Neural cell (in vitro differentiated cells): Measurements from ENCODE around the gene CD164L2. TPM values are rescaled to one million over a fixed set of nuclear protein-coding genes. Genes with fewer than 3 reads are reported as not detected.

Experiments used
- H2AFZ ChIP-seq: fragments of 200-600, 300-800 bp; sonication (generic), shearing (Covaris generic); 2 replicates; pipeline ENCODE4 v1.6.0; 2014; ENCODE audit warnings: low read depth, mild to moderate bottlenecking, antibody characterized with exemption, low read length, moderate library complexity
- H3F3A ChIP-seq: fragments of 200-600 bp; shearing (Covaris generic); 2 replicates; pipeline ENCODE4 v1.6.1; 2016; ENCODE audit warnings: mild to moderate bottlenecking, moderate library complexity, mixed read lengths, antibody characterized with exemption, low read length; ENCODE audit not compliant: insufficient read depth, poor library complexity, severe bottlenecking
- H3K27ac ChIP-seq: fragments of 200-600, 300-800 bp; sonication (generic), shearing (Covaris generic); 2 replicates; pipeline ENCODE4 v1.5.1; 2014; ENCODE audit warnings: mild to moderate bottlenecking, low read length, moderate library complexity
- H3K27me3 ChIP-seq: fragments of 300-800, 200-600 bp; sonication (generic), shearing (Covaris generic); 2 replicates; pipeline ENCODE4 v1.6.0; 2014; ENCODE audit warnings: mild to moderate bottlenecking, low read depth, low read length, moderate library complexity; ENCODE audit not compliant: insufficient read depth
- H3K36me3 ChIP-seq: fragments of 300-800, 200-600 bp; sonication (generic), shearing (Covaris generic); 2 replicates; pipeline ENCODE4 v1.5.1; 2014; ENCODE audit warnings: mild to moderate bottlenecking, antibody characterized with exemption, low read length, moderate library complexity; ENCODE audit not compliant: insufficient read depth
- H3K4me2 ChIP-seq: fragments of 300-800, 200-600 bp; sonication (generic), shearing (Covaris generic); 2 replicates; pipeline ENCODE4 v1.6.0; 2014; ENCODE audit warnings: mild to moderate bottlenecking, low read length
- H3K4me3 ChIP-seq: fragments of 300-800, 200-600 bp; sonication (generic), shearing (Covaris generic); 2 replicates; pipeline ENCODE4 v1.5.1; 2014; ENCODE audit warnings: mild to moderate bottlenecking, low read length, moderate library complexity
- H3K79me2 ChIP-seq: fragments of 200-600 bp; shearing (Covaris generic); replicated peaks from 2 replicates; pipeline ENCODE4 v1.6.0; 2014; ENCODE audit warnings: mild to moderate bottlenecking, low read length, moderate library complexity; ENCODE audit not compliant: insufficient read depth
- H3K9ac ChIP-seq: fragments of 300-800, 200-600 bp; sonication (generic), shearing (Covaris generic); 2 replicates; pipeline ENCODE4 v1.6.1; 2016; ENCODE audit warnings: mild to moderate bottlenecking, low read length, mixed read lengths
- H3K9me2 ChIP-seq: fragments of 200-600 bp; shearing (Covaris generic); 2 replicates; pipeline ENCODE4 v1.6.1; 2016; ENCODE audit warnings: mild to moderate bottlenecking, low read length, mixed read lengths; ENCODE audit not compliant: insufficient read depth
- H3K9me3 ChIP-seq: fragments of 200-600, 300-800 bp; sonication (generic), shearing (Covaris generic); 2 replicates; pipeline ENCODE4 v1.6.1; 2016; ENCODE audit warnings: mild to moderate bottlenecking, mixed run types, low read length, moderate library complexity, mixed read lengths
- H4K20me1 ChIP-seq: fragments of 200-600 bp; shearing (Covaris generic); 2 replicates; pipeline ENCODE4 v1.6.1; 2016; ENCODE audit warnings: mild to moderate bottlenecking, mixed run types; ENCODE audit not compliant: insufficient read depth
- CTCF ChIP-seq: fragments of 450-650 bp; IDR thresholded peaks from 2 replicates; pipeline ENCODE4 v1.5.1; 2014; ENCODE audit warnings: antibody characterized with exemption, mild to moderate bottlenecking, moderate library complexity; ENCODE audit not compliant: poor library complexity, severe bottlenecking
- EP300 ChIP-seq: fragments of 450-650 bp; conservative IDR thresholded peaks from 2 replicates; pipeline ENCODE4 v1.6.1; 2014; ENCODE audit warnings: antibody characterized with exemption, mild to moderate bottlenecking, moderate library complexity; ENCODE audit not compliant: poor library complexity, severe bottlenecking
- EZH2 ChIP-seq: fragments of 200-600, 300-800 bp; shearing (Covaris generic), sonication (generic); IDR thresholded peaks from 2 replicates; pipeline ENCODE4 v1.6.1; 2014; ENCODE audit warnings: antibody characterized with exemption, low read length, borderline replicate concordance, mild to moderate bottlenecking; ENCODE audit not compliant: insufficient read depth, poor library complexity, severe bottlenecking
- MXI1 ChIP-seq: fragments of 450-650 bp; conservative IDR thresholded peaks from 2 replicates; pipeline ENCODE4 v1.6.1; 2014; ENCODE audit warnings: antibody characterized with exemption, mild to moderate bottlenecking; ENCODE audit not compliant: poor library complexity, severe bottlenecking
- POLR2AphosphoS5 ChIP-seq: IDR thresholded peaks from 2 replicates; pipeline ENCODE4 v1.6.1; 2012
- RAD21 ChIP-seq: fragments of 450-650 bp; conservative IDR thresholded peaks from 2 replicates; pipeline ENCODE4 v1.6.1; 2014; ENCODE audit warnings: antibody characterized with exemption, mild to moderate bottlenecking, moderate library complexity
- REST ChIP-seq: IDR thresholded peaks from 2 replicates; pipeline ENCODE4 v1.6.1; 2012; ENCODE audit warnings: borderline replicate concordance
- SMC3 ChIP-seq: fragments of 450-650 bp; conservative IDR thresholded peaks from 2 replicates; pipeline ENCODE4 v1.6.1; 2014; ENCODE audit warnings: antibody characterized with exemption, mild to moderate bottlenecking, moderate library complexity; ENCODE audit not compliant: poor library complexity
- TAF1 ChIP-seq: IDR thresholded peaks from 2 replicates; pipeline ENCODE4 v1.6.1; 2012; ENCODE audit warnings: low read depth
- polyA plus RNA-seq: library from polyadenylated mRNA; depleted of rRNA; stranded (reverse); fragments of >200 nt; gene quantifications from 2 replicates; pipeline ENCODE4 v1.2.3, GENCODE V29; 2014

Gene CD164L2
- polyA plus RNA-seq, 1 donor from 2014 or later: not detected

- H3F3A ChIP-seq: no peaks in the 10 kb centered on the region
- H3K27me3 ChIP-seq: no peaks in the 10 kb centered on the region
- H2AFZ ChIP-seq: no peak overlapping the region
- H3K27ac ChIP-seq: no peak overlapping the region
- no peak for TF ChIP-seq TAF1
- no peak overlapping the region for H3K9ac ChIP-seq
- no peaks in the 10 kb centered on the region for H3K36me3 ChIP-seq
- no peak overlapping the region for H3K4me2 ChIP-seq
- H3K9me3 ChIP-seq: no peaks in the 10 kb centered on the region
- no peaks in the 10 kb centered on the region for H4K20me1 ChIP-seq
- H3K4me3 ChIP-seq: no peak overlapping the region
- H3K9me2 ChIP-seq: no peaks in the 10 kb centered on the region
- H3K79me2 ChIP-seq: no peaks in the 10 kb centered on the region
Measured at GRCh38 chr1:27423709-27424108, 40.6 kb upstream of the CD164L2 start.

- Histone ChIP-seq H3K27ac (no peak overlapping the region), H3K4me2 (no peak overlapping the region), H3K9me3 (no peaks in the 10 kb centered on the region), H3K36me3 (no peaks in the 10 kb centered on the region), H2AFZ (no peak overlapping the region), H3K79me2 (no peaks in the 10 kb centered on the region), H3K9ac (no peak overlapping the region), H3K4me3 (no peak overlapping the region), H3F3A (no peaks in the 10 kb centered on the region), H4K20me1 (no peaks in the 10 kb centered on the region), H3K9me2 (no peaks in the 10 kb centered on the region), H3K27me3 (no peaks in the 10 kb centered on the region)
- no peak for TF ChIP-seq EP300
- no peak for TF ChIP-seq EZH2
- no peak for TF ChIP-seq RAD21
- no peak for TF ChIP-seq REST
- no peak for TF ChIP-seq MXI1
- no peak for TF ChIP-seq POLR2AphosphoS5
- no peak for TF ChIP-seq SMC3
- TF ChIP-seq TAF1: no peak
- TF ChIP-seq CTCF: no peak
Measured at GRCh38 chr1:27418326-27419185, 35.4 kb upstream of the CD164L2 start.
